Measurements from ENCODE around the gene ZNF618.
"Not testable (repeated sequence)": the region's sequence is repeated elsewhere in the genome, so short reads cannot be mapped to it uniquely, and the experiment has no call there.

The ZNF618 gene

GRCh38 chr9:113988385-113989016, 112.4 kb downstream of the ZNF618 start:
- DNase-seq (ENCODE audit: low read depth): no peak

GRCh38 chr9:113989017-113989713, 113.1 kb downstream of the ZNF618 start:
- no peak for DNase-seq (ENCODE audit: low read depth)

GRCh38 chr9:113989714-113990569, 113.8 kb downstream of the ZNF618 start:
- DNase-seq (ENCODE audit: low read depth): no peak

- DNase-seq (ENCODE audit: low read depth): no peak
Measured at GRCh38 chr9:113990570-113990907, 114.4 kb downstream of the ZNF618 start.

GRCh38 chr9:113990975-113991471, 114.9 kb downstream of the ZNF618 start:
- DNase-seq (ENCODE audit: low read depth): no peak

GRCh38 chr9:113991714-113992113, 115.6 kb downstream of the ZNF618 start:
- DNase-seq (ENCODE audit: low read depth): no peak

GRCh38 chr9:113992276-113992951, 116.3 kb downstream of the ZNF618 start:
- no peak for DNase-seq (ENCODE audit: low read depth)

GRCh38 chr9:113992994-113993393, 116.9 kb downstream of the ZNF618 start:
- DNase-seq (ENCODE audit: low read depth): no peak

- no peak for DNase-seq (ENCODE audit: low read depth)
Measured at GRCh38 chr9:113993838-113994540, 117.9 kb downstream of the ZNF618 start.

- no peak for DNase-seq (ENCODE audit: low read depth)
Measured at GRCh38 chr9:113995401-113995800, 119.3 kb downstream of the ZNF618 start.

GRCh38 chr9:113995963-113996362, 119.9 kb downstream of the ZNF618 start:
- DNase-seq (ENCODE audit: low read depth): no peak

- DNase-seq (ENCODE audit: low read depth): no peak
Measured at GRCh38 chr9:113996531-113997001, 120.5 kb downstream of the ZNF618 start.

- not testable (repeated sequence) for DNase-seq (ENCODE audit: low read depth)
Measured at GRCh38 chr9:113997064-113997463, 121.0 kb downstream of the ZNF618 start.

- no peak for DNase-seq (ENCODE audit: low read depth)
Measured at GRCh38 chr9:113997610-113998009, 121.5 kb downstream of the ZNF618 start.

- DNase-seq (ENCODE audit: low read depth): no peak
Measured at GRCh38 chr9:113998114-113998513, 122.0 kb downstream of the ZNF618 start.

GRCh38 chr9:113998525-113999255, 122.6 kb downstream of the ZNF618 start:
- DNase-seq (ENCODE audit: low read depth): no peak

GRCh38 chr9:113999256-114000062, 123.3 kb downstream of the ZNF618 start:
- no peak for DNase-seq (ENCODE audit: low read depth)

- no peak for DNase-seq (ENCODE audit: low read depth)
Measured at GRCh38 chr9:114000063-114000454, 124.0 kb downstream of the ZNF618 start.

GRCh38 chr9:114000671-114001409, 124.7 kb downstream of the ZNF618 start:
- no peak for DNase-seq (ENCODE audit: low read depth)

Data from stimulated activated CD8-positive, alpha-beta memory T cell treated with anti-CD3 and anti-CD28 coated beads, Interleukin-15, amount 100 ng/mL, for 1 hour (primary cell).